Sigmoid colon (tissue), 4 donors: ENCODE data around the gene NUP188.

Source experiments
- EP300 ChIP-seq, 4 donors: sonication (generic); formaldehyde crosslinking; IDR thresholded peaks; one replicate each; pipeline ENCODE4 v1.6.1; 2017; ENCODE audit warnings: antibody characterized with exemption in 4 of 4
- POLR2A ChIP-seq, 2 donors: fragments of 450-650 bp; IDR thresholded peaks; one replicate each; pipeline ENCODE4 v1.6.1; 2016; ENCODE audit warnings: antibody characterized with exemption in 2 of 2, mild to moderate bottlenecking in 2 of 2, moderate library complexity in 2 of 2
- POLR2AphosphoS5 ChIP-seq, 4 donors: sonication (generic); formaldehyde crosslinking; IDR thresholded peaks; one replicate each; pipeline ENCODE4 v1.6.1; 2017; ENCODE audit warnings: antibody characterized with exemption in 4 of 4
- TF ChIP-seq, protein P1 (sequence below), 4 experiments: fragments of 450-650 bp in 3 of 4; fragments of 200-600 bp in 1 of 4; IDR thresholded peaks; one replicate each; pipeline ENCODE4 v1.5.1; 2016 to 2019; ENCODE audit warnings: antibody characterized with exemption in 4 of 4, mild to moderate bottlenecking in 3 of 4, moderate library complexity in 2 of 4

DNA sequence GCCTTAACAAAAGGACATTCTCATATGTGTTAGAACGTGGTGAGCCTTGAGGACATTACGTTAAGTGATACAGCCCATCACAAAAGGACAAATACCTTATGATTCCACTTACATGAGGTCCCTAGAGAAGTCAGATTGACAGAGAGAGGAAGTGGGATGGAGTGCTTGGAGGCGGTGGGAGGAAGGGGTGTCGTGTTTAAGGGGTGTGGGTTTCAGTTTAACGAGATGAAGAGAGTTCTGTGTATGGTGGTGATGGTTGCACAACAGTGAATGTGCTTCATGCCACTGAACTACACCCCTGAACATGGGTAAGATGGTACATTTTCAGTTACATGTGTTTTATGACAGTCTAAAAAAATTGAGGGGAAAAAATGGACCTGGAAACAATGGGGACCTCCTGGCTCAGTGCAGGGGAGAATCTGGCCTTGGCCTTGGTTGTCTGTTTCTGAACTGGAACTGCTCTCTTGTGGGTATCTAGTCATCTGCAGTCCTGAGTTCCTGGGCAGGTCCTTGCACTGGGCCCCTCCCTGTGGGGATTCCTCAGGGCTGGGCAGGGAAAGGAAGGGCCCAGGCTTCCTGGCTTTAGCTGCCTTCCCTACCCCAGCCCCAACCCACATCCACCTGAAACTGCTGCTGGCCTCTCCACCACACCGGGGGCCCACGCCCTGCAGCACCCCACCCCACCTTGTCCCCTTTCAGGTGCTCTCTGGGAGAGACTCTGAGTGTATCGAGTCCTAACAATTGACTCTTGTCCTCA is 47.8 kb upstream of the NUP188 start:
- TF ChIP-seq, protein P1, sequence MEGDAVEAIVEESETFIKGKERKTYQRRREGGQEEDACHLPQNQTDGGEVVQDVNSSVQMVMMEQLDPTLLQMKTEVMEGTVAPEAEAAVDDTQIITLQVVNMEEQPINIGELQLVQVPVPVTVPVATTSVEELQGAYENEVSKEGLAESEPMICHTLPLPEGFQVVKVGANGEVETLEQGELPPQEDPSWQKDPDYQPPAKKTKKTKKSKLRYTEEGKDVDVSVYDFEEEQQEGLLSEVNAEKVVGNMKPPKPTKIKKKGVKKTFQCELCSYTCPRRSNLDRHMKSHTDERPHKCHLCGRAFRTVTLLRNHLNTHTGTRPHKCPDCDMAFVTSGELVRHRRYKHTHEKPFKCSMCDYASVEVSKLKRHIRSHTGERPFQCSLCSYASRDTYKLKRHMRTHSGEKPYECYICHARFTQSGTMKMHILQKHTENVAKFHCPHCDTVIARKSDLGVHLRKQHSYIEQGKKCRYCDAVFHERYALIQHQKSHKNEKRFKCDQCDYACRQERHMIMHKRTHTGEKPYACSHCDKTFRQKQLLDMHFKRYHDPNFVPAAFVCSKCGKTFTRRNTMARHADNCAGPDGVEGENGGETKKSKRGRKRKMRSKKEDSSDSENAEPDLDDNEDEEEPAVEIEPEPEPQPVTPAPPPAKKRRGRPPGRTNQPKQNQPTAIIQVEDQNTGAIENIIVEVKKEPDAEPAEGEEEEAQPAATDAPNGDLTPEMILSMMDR (IDR thresholded peaks at IDR 0.05): no peak
- no peak for TF ChIP-seq POLR2AphosphoS5 (IDR thresholded peaks at IDR 0.05)
- no peak for TF ChIP-seq POLR2A (IDR thresholded peaks at IDR 0.05)
- no peak for TF ChIP-seq EP300 (IDR thresholded peaks at IDR 0.05)
